GM18505 (cell line): ENCODE results near the gene SORBS2.

Experiments used
- ATAC-seq: cut with Tn5 transposase; IDR thresholded peaks from one replicate; pipeline ENCODE4 v1.9.1; 2021; ENCODE audit not compliant: unreplicated experiment
- POLR2A ChIP-seq: IDR thresholded peaks from 4 replicates; pipeline ENCODE4 v1.6.1; 2011; ENCODE audit warnings: borderline replicate concordance; ENCODE audit not compliant: insufficient read depth, insufficient read length; ENCODE audit errors: extremely low read depth

Gene SORBS2

DNA sequence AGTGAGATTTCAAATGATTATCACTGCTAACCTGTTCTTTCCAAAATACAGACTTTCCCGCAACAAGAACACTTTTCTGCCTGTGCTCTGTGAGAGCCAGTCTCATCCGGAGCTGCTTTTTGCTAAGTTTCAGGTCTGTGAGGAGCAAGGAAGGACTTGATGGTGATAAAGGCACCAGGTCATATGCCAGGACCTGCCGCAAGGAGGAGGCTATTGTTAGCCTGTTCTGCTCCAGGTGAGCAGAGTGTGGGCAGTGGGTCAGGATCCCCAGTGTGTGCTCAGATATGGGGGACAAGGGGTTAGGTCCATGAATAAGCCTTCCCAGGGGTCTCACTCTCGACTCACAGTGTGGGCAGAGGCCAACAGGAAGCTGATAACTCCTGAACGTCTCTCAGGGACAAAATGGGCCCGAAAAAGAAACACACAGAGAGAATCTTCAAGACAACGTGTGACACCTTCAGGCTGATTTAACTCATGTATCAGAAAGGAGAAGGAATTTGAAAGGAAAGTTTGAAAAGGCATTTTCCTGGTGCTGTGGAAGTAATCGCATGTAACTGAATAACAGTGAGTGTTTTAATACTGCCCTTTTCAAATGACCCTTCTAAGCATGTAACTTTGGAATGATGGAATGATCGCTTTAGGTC is 219.0 kb downstream of the SORBS2 start:
- no peak for ATAC-seq
- no peak for TF ChIP-seq POLR2A

DNA sequence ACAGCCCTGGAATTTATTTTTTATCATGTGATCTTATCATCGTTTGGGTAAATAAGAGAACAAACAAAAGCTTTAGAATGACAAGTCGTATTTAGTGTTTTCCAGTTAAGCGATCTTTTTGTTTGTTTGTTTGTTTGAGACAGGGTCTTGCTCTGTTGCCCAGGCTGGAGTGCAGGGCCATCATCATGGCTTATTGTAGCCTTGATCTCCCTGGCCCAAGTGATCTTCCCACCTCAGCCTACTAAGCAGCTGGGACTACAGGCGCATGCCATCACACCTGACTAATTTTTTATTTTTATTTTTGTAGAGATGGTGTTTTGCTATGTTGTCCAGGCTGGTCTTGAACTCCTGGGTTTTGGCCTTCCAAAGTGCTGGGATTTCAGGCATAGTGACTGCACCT is 219.6 kb downstream of the SORBS2 start:
- ATAC-seq, result no peak

DNA sequence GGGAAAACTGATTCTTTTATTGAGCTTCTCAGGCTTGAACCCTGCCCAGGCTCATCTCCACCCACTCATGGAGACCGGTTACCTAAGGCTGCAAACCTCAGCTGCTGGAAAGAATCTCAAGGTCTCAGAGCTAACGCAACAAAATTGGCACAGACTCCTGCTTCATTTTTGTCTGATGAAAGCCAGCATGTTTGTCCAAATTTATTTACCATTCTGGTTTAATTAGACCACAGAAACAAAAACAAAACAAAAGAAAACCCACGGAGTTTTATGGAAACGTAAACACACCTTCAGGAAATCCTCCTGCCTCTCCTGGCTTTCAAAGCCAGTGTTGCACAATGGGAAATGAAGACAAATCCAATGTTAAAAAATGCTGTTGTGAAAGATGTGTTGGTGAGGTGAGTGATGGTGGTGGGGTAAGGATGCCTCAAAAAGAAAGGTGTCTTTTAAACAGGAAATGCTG is 220.3 kb downstream of the SORBS2 start:
- TF ChIP-seq POLR2A, result no peak
- no peak for ATAC-seq

More for the DNA sequence above, 219.6 kb downstream of the SORBS2 start:
- TF ChIP-seq POLR2A, result no peak

DNA sequence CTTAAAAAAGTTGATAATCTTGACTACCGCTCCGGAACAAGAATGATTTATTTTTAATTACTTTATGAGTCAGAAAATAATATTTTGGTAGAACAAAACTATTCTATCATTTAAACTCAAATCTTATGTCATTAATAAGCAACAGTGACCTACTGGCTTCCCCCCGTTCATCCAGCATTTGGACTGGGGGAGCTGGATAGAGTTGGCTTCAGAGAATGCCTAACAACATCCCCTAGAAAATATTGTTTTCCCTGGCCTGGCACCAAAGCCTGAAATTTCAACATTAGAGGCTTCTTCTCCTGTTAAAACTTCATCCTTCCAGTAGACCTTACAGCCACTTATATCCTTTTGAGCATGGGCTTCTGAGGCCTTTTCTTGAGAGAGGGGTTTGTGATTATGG is 221.0 kb downstream of the SORBS2 start:
- ATAC-seq, result no peak
- TF ChIP-seq POLR2A, result no peak

DNA sequence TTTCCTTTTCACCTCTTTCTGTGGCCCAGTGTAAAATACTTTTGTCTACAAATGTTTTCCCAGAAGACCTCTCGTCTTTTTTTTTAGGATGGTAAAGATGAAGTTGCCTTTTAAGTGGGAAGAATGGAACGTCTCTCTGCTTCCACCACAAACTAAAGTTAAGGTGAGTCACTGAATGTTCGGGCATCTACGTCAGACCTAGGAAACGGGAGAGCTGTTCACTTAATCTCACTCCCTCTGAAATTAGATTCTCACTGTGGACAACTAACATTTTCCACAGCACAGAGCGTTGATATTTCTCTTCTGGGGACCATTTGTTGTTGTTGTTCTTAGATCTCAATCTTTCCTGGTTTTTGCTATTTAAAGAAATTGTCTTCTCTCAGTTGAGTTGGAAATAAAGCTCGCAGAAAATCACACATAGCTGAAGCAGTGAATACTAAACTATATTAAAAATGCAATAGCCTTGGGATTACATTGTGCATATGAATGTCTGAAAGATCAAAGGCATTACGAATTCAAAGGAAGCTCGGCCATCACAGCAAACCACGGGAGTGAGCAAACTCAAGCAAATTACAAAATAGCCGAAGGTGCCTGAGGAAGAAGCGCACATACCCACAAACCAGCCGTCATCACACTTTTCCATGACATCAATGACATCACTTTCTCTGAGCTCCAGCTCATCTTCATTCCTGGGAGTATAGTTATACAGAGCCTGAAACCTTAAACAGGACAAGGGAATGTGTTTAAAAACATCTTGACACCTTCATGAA is 222.7 kb downstream of the SORBS2 start:
- ATAC-seq, result no peak
- no peak for TF ChIP-seq POLR2A

DNA sequence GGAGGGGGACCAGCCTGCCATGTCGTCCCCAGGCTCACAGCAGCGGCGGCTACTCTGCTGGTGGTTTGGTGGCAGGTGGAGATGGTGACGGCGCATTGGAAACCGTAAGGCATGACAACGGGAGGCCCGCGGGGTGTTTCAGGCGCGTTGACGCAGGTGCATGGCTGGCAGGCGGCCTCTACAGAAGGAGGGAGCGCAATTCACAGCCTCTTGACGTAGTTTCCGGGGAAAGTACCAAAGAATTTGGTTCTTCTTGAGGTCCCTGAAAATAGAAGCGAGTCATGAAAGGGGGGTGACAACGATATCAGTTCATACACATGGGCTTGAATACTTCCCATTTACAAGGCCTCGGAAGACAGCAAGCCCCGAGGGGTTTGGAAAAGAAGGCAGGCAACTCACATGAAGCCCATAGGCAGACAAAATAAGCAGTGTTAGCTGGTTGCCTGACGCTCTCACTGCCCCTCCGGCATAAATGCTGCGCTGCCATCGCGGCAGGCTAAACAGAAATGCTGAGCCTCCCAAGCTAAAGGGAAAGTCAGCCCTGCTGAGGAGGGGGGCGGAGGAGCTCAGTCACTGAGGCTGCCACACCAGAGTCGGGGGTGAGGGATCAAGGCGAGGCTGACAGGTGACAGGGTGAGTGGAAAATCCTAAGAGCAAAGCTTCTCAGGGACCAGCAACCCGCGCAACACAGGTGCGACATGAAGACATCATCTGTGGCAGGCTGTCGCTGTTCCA is 224.4 kb downstream of the SORBS2 start:
- ATAC-seq, result peak; percentile 98
- peak; percentile 50 for TF ChIP-seq POLR2A

DNA sequence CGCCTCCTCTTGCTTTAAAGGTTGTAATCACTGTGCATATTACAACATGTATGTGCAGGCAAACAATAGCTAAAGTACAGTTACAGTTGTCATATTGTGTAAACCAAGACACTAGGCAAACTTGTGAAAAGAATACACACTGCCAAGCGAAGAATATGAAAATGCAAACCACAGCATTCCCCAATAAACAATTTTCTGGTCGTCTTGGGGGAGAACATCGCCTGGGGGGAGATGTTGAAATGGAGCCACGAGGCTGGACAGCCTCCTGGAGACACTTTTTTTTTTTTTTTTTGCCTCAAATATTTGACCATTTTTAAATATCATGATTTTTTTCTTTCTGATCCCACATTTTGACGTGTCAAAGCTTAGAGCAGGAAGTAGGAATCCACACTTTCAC is 225.0 kb downstream of the SORBS2 start:
- no peak for ATAC-seq
- no peak for TF ChIP-seq POLR2A

DNA sequence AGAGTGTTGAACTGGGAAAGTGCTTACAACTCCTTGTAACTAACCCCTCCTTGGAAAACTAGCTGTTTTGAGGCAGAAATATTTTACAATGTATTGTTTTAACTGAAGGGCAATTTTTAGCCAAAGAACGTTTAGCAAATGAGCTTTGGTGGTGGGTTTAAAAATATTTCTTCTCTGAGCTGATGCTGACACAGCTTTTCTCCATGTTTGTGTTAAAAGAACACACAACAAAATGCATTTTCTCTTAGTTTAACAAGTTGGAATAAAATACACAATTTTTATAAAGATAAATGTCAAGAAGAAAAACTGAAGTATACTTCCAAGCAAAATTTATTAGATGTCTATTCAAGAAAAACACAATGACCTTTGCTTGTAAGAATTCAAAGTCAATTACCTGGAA is 226.8 kb downstream of the SORBS2 start:
- no peak for TF ChIP-seq POLR2A
- ATAC-seq, result no peak

DNA sequence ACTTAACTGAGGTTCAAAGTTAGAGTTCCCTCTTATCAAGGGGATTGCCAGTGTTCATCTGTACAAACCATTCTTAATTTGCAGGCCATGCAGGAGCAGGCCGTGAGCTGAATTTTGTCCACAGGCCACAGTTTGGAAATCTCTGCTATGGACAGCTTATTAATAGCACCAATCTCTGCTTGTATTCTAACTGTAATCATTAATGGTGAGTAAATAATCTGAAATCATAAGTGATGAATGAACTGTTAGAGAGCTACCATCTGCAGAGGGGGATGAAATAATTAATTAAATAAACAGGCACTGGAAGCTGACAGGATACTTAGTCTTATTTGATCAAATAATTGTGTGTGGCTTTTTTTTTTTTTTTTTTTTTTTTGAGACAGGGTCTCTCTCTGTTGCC is 228.2 kb downstream of the SORBS2 start:
- no peak for ATAC-seq
- no peak for TF ChIP-seq POLR2A

DNA sequence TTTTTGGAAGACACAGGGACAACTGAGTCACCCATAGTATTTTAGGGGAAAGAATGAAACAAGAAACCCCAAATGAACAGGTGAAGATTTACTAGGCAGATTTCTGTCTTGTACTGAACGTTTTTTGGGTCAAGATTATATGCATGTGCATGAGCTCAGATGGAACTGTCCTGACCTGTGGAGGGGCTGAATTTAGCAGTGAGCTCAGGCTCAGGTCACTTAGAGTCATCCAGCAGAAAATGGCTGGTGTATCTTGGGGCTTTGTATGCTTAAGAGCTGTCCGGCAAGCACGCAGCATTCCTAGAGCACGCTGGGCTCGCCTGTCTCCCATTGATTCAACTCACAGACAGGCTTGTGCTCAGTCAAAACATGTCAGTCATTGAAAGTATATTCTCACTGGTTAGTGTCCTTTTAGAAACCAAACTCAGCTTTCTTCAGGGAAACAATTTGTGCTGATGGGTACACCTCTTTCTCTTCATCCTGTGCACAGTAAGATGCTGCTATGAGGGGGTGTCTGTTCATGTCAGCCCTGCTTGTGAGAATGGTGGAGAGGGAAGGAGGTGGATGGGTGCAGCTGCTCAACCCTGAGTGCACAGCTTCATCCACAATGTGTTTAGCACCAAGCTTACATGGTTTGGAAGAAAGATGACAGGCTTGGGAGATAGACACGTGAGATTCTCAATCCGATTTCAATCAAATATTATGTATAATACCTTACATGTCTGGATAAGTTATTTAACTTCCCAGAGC is 229.2 kb downstream of the SORBS2 start:
- no peak for TF ChIP-seq POLR2A
- no peak for ATAC-seq

DNA sequence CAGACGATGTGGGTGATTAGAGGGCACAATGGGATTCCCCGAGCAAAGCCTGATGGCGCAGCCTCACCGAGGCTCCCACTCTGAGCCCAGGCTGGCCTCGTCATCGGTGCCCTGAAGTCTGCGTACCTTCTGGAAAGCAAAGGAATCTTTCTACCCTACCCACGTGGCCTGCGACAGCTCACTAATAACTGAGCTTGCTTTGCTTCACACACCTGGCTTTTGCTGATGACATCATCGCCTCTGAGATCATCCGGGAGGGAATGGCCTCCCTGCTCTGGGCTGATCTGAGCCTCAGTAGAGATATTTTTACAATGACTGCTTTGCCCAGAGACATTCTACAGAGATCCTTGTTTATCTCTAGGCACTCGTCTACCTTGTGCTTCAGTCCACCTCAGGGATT is 231.3 kb downstream of the SORBS2 start:
- no peak for ATAC-seq
- no peak for TF ChIP-seq POLR2A

DNA sequence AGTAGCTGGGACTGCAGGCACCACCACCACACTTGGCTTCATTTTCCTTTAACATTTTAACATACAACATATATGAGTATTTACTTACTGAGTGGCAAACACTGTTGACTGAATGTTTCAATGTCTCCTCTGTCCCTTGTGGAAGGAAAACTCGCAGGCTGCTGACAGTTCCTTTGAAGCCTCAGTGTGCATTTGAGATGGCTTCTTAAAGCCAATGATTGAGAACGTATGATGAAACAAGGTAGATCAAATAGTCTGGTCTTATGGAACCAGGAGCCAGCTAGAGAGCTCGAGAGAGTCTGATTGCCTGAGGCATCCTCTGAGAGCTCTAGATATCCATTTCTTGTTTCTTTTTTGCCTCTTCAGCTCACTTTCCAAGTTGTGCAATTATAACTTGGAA is 233.7 kb downstream of the SORBS2 start:
- ATAC-seq, result no peak
- TF ChIP-seq POLR2A, result no peak

DNA sequence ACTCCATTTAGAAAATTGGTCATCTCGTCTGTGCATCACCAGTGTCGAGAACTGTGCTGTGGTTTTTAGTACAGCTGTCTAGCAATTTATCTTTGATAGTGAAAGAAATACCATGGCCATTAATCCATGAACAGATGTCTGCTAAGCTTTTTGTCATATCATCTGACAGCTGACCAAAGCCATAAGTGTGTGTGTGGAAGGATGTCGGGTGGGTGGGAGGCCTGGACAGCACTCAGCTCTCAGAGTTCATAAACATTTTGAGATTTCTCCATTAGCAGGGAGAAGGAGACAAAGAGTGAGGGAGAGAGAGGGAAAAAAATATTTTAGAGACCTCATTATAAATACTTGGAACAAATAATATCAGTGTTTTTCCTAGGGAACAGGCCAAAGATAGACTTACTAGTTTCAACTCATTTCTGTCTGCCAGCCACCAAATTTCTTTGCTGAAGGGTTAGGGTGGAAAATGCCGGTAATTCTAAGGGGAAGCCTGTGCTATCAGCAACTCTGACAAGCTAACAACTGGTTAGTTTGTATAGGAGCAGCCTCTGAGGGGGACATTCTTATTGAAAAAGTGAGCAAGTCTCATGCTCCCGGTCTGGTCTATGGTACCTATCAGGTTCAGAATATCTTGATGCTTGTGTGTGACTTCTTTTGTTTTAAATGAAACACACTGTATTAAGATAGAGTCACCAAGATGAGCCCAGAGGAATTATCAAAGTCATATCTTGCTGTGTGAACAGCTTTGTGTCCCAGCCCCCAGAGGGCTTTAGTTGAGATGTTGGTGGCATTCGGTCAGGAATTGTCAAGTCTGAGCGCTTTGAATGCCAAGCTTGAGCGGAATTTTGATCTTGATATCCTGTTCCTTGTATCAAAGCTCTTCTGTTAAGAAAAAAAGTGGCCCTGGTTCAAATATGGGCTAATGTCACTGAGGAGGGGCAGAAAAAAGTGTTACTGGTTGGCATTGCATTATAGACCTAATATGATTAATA is 234.7 kb downstream of the SORBS2 start:
- no peak for TF ChIP-seq POLR2A
- ATAC-seq, result no peak
